Measurements from ENCODE around the gene DDX10. TPM values are rescaled to one million over a fixed set of nuclear protein-coding genes. Genes with fewer than 3 reads are reported as not detected.
A peak's percentile ranks its signal among the peaks of the same experiment; 100 is the strongest.

The DDX10 gene
- polyA plus RNA-seq, 1 of the 3 experiments (the other 2 are of a cell fraction), result 35.8 TPM

GRCh38 chr11:108854346-108854745 lies 189.5 kb downstream of the DDX10 start:
- Histone ChIP-seq H3K9me2 (no peaks in the 10 kb centered on the region), H3K9ac (peak overlapping the region; percentile 5; the same call in 1 of the 2 replicates), H3K4me1 (ENCODE audit: control insufficient read depth in 1 of 2, insufficient read depth in 2 of 2, low read depth in 1 of 2, low read length in 1 of 2) (peaks cover 0 to 18% of the 10 kb centered on the region in 2 experiments; a peak in 3 of 4 replicates), H3K9me3 (no peaks in the 10 kb centered on the region), H3K27ac (ENCODE audit: low read depth in 2 of 2, low read length in 1 of 2) (peak overlapping the region; percentile 16 to 35; a peak in 2 of 4 replicates), H4K20me1 (ENCODE audit: insufficient read depth) (no peaks in the 10 kb centered on the region), H3K4me2 (peak overlapping the region; percentile 56), H3F3A (replicated peaks; ENCODE audit: insufficient read depth) (peaks cover 3% of the 10 kb centered on the region), H3K4me3 (ENCODE audit: low read depth in 2 of 2, low read length in 1 of 2) (no peak overlapping the region; a peak in 1 of 4 replicates), H2AFZ (ENCODE audit: low read depth) (peak overlapping the region; percentile 71; the same call in 1 of the 2 replicates), H3K79me2 (ENCODE audit: insufficient read depth) (no peaks in the 10 kb centered on the region), H3K27me3 (ENCODE audit: insufficient read depth) (no peaks in the 10 kb centered on the region), H3K36me3 (replicated peaks in 1 of 2; ENCODE audit: control insufficient read depth in 1 of 2, insufficient read depth in 2 of 2, low read length in 1 of 2) (peaks cover 3 to 13% of the 10 kb centered on the region in 2 experiments)
- no peak for DNase-seq
- WGBS (ENCODE audit: low lambda C conversion rate), result 85% methylated on average over 2 of the region's 2 CpGs
- TF ChIP-seq TCF12 (IDR thresholded peaks at IDR 0.05) (no peak), TEAD4 (IDR thresholded peaks at IDR 0.05; ENCODE audit: borderline replicate concordance, insufficient read depth) (no peak), NFIC (IDR thresholded peaks at IDR 0.05; ENCODE audit: borderline replicate concordance) (no peak), RFX5 (IDR thresholded peaks at IDR 0.05; ENCODE audit: low read length) (no peak), MXI1 (IDR thresholded peaks at IDR 0.05; ENCODE audit: low read depth, low read length) (no peak), FOXM1 (IDR thresholded peaks at IDR 0.05; ENCODE audit: low read depth) (no peak), RCOR1 (IDR thresholded peaks at IDR 0.05; ENCODE audit: low read length) (no peak), POLR2AphosphoS5 (IDR thresholded peaks at IDR 0.05; ENCODE audit: low read depth, low read length) (no peak), CHD2 (IDR thresholded peaks at IDR 0.05; ENCODE audit: low read length, partially characterized antibody) (no peak), EZH2phosphoT487 (IDR thresholded peaks at IDR 0.05; ENCODE audit: borderline replicate concordance, low read depth) (no peak), MEF2A (IDR thresholded peaks at IDR 0.05; ENCODE audit: borderline replicate concordance, low read depth) (no peak)
- TF ChIP-seq, protein P1, sequence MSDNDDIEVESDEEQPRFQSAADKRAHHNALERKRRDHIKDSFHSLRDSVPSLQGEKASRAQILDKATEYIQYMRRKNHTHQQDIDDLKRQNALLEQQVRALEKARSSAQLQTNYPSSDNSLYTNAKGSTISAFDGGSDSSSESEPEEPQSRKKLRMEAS (IDR thresholded peaks at IDR 0.05; ENCODE audit: low read depth), result no peak
- ChIA-PET POLR2A (no interaction called here), CTCF (interaction anchor here (0.6 to 1.5 kb wide), 4 partner anchors 8 to 1075 kb away, joined by 3 to 4 read pairs (median 3); no protein-coding TSS in a partner anchor)

GRCh38 chr11:108857382-108857781 lies 192.5 kb downstream of the DDX10 start:
- ChIA-PET CTCF (interaction anchor here (1.2 kb wide), 1 partner anchor 14 kb away, joined by 3 read pairs; no protein-coding TSS in a partner anchor), POLR2A (interaction anchor here (0.7 kb wide), 1 partner anchor 602 kb away, joined by 5 read pairs; no protein-coding TSS in a partner anchor)
- peaks cover 3 to 4% of the 10 kb centered on the region in 2 experiments for H3K36me3 ChIP-seq (replicated peaks in 1 of 2; ENCODE audit: control insufficient read depth in 1 of 2, insufficient read depth in 2 of 2, low read length in 1 of 2)
- WGBS (ENCODE audit: low lambda C conversion rate), result 95% methylated on average over 5 of the region's 5 CpGs
- no peak for DNase-seq
- no peak for TF ChIP-seq PBX3 (IDR thresholded peaks at IDR 0.05)
- no peak for TF ChIP-seq IRF3 (IDR thresholded peaks at IDR 0.05; ENCODE audit: low read depth, low read length)
- TF ChIP-seq USF2 (IDR thresholded peaks at IDR 0.05; ENCODE audit: borderline replicate concordance, low read depth, low read length), result no peak
- TF ChIP-seq RCOR1 (IDR thresholded peaks at IDR 0.05; ENCODE audit: low read length), result no peak
- no peak overlapping the region for H3K4me3 ChIP-seq (ENCODE audit: low read depth in 2 of 2, low read length in 1 of 2)
- H3K9ac ChIP-seq, result no peak overlapping the region
- no peak overlapping the region for H3K4me2 ChIP-seq
- H3K4me1 ChIP-seq (ENCODE audit: control insufficient read depth in 1 of 2, insufficient read depth in 2 of 2, low read depth in 1 of 2, low read length in 1 of 2), result peaks cover 0 to 10% of the 10 kb centered on the region in 2 experiments; a peak in 3 of 4 replicates
- no peak overlapping the region for H3K27ac ChIP-seq (ENCODE audit: low read depth in 2 of 2, low read length in 1 of 2)
- H3F3A ChIP-seq (replicated peaks; ENCODE audit: insufficient read depth), result peaks cover 3% of the 10 kb centered on the region
- H3K79me2 ChIP-seq (ENCODE audit: insufficient read depth), result no peaks in the 10 kb centered on the region
- H3K9me2 ChIP-seq, result no peaks in the 10 kb centered on the region
- H2AFZ ChIP-seq (ENCODE audit: low read depth), result no peak overlapping the region
- no peaks in the 10 kb centered on the region for H4K20me1 ChIP-seq (ENCODE audit: insufficient read depth)
- no peaks in the 10 kb centered on the region for H3K27me3 ChIP-seq (ENCODE audit: insufficient read depth)
- no peaks in the 10 kb centered on the region for H3K9me3 ChIP-seq

Data from SK-N-SH (cell line).